GM12878 (cell line): ENCODE measurements around the gene OR13C2. TPM values are rescaled to one million over a fixed set of nuclear protein-coding genes. Genes with fewer than 3 reads are reported as not detected.

Experiments
- ATAC-seq: fragments of 200-7000 bp; cut with Tn5 transposase; 3 replicates; pipeline ENCODE4 v1.9.1; 2020; ENCODE audit warnings: mild to moderate bottlenecking, moderate library complexity
- BruUV-seq: library from RNA; stranded (reverse); fragments of 400-500 nt; replicated peaks from 2 replicates; lab custom pipeline; 2021; lab: Mats Ljungman, UMichigan
- CTCF ChIA-PET: fragments of 300-600 bp; sonication (Branson Sonifier 250); formaldehyde crosslinking; extraction: SDS; loops from one replicate; lab custom pipeline; 2021; ENCODE audit warnings: inconsistent platforms; lab: Yijun Ruan, JAX
- POLR2A ChIA-PET: fragments of 350-600 bp; formaldehyde crosslinking; extraction: SDS; loops from one replicate; lab custom pipeline; 2021; ENCODE audit warnings: inconsistent platforms; lab: Charles Lee
- RAD21 ChIA-PET: fragments of 300-600 bp; sonication (Branson Sonifier 250); formaldehyde crosslinking; loops from one replicate; lab custom pipeline; 2023; ENCODE audit warnings: antibody characterized with exemption; ENCODE audit not compliant: unreplicated experiment; lab: Charles Lee
- SMC1A ChIA-PET: fragments of 300-600 bp; sonication (Branson Sonifier 250); formaldehyde crosslinking; loops from one replicate; lab custom pipeline; 2023; ENCODE audit not compliant: unreplicated experiment, uncharacterized antibody; lab: Charles Lee
- DNase-seq: peaks from one replicate; pipeline ENCODE4 v3.0.0-alpha.2; 2011; ENCODE audit warnings: low read depth, low spot score
- FAIRE-seq: peaks from 3 replicates; lab custom pipeline; 2011; peaks lifted over from hg19 to GRCh38; lab: Jason Lieb, UNC
- H2AFZ ChIP-seq: 2 replicates; pipeline ENCODE4 v1.6.0; 2011; ENCODE audit warnings: low read depth, low read length, control low read depth; ENCODE audit not compliant: control insufficient read depth
- H3K27ac ChIP-seq: 2 replicates; pipeline ENCODE4 v1.5.1; 2011; ENCODE audit warnings: control low read depth; ENCODE audit not compliant: control insufficient read depth, insufficient read depth
- H3K27me3 ChIP-seq, 2 experiments: replicated peaks in 1 of 2; 2 replicates each; pipeline versions ENCODE4 v1.6.0 to v1.6.1; 2011; ENCODE audit warnings: low read length in 1 of 2; ENCODE audit not compliant: control insufficient read depth in 2 of 2, insufficient read depth in 2 of 2
- H3K36me3 ChIP-seq, 2 experiments: 2 replicates each; pipeline ENCODE4 v1.5.1; 2011; ENCODE audit warnings: low read length in 1 of 2; ENCODE audit not compliant: control insufficient read depth in 2 of 2, insufficient read depth in 2 of 2
- H3K4me1 ChIP-seq: 2 replicates; pipeline ENCODE4 v1.6.1; 2011; ENCODE audit warnings: mild to moderate bottlenecking, low read length, moderate library complexity, mixed read lengths; ENCODE audit not compliant: control insufficient read depth, insufficient read depth
- H3K4me2 ChIP-seq: 2 replicates; pipeline ENCODE4 v1.6.0; 2011; ENCODE audit warnings: control low read depth; ENCODE audit not compliant: control insufficient read depth, insufficient read depth
- H3K4me3 ChIP-seq: fragments of 200-600 bp; sonication (generic); 2 replicates; pipeline ENCODE4 v1.5.1; 2016
- H3K79me2 ChIP-seq: 2 replicates; pipeline ENCODE4 v1.6.0; 2011; ENCODE audit warnings: low read length; ENCODE audit not compliant: control insufficient read depth, insufficient read depth
- H3K9ac ChIP-seq: 2 replicates; pipeline ENCODE4 v1.8.0; 2011; ENCODE audit warnings: low read length, control low read depth, mixed read lengths; ENCODE audit not compliant: control insufficient read depth, insufficient read depth
- H3K9me3 ChIP-seq: replicated peaks from 3 replicates; pipeline ENCODE4 v1.5.1; 2011; ENCODE audit warnings: mild to moderate bottlenecking, low read length; ENCODE audit not compliant: control insufficient read depth, insufficient read depth
- H4K20me1 ChIP-seq: 2 replicates; pipeline ENCODE4 v1.6.0; 2011; ENCODE audit not compliant: control insufficient read depth, insufficient read depth
- ATF7 ChIP-seq: fragments of 450-650 bp; IDR thresholded peaks from 2 replicates; pipeline ENCODE4 v1.6.1; 2016; ENCODE audit warnings: low read depth, mild to moderate bottlenecking
- MEF2B ChIP-seq: fragments of 450-650 bp; IDR thresholded peaks from 2 replicates; pipeline ENCODE4 v1.6.1; 2018; ENCODE audit warnings: mild to moderate bottlenecking, moderate library complexity; ENCODE audit not compliant: partially characterized antibody, poor library complexity, severe bottlenecking
- RB1 ChIP-seq: fragments of 450-650 bp; formaldehyde crosslinking; IDR thresholded peaks from 2 replicates; pipeline ENCODE4 v1.6.1; 2017; ENCODE audit warnings: mild to moderate bottlenecking, borderline replicate concordance
- SUPT20H ChIP-seq: IDR thresholded peaks from 2 replicates; pipeline ENCODE4 v1.6.1; 2011; ENCODE audit warnings: low read depth, mild to moderate bottlenecking, low read length, moderate library complexity, borderline replicate concordance; ENCODE audit not compliant: control insufficient read depth
- TCF12 ChIP-seq: IDR thresholded peaks from 2 replicates; pipeline ENCODE4 v1.6.1; 2011; ENCODE audit warnings: low read depth, mild to moderate bottlenecking, low read length
- WGBS: methylation state at CpG from one replicate; pipeline ENCODE4 v1.1.6; 2016; ENCODE audit warnings: low lambda C conversion rate; ENCODE audit not compliant: insufficient replicate concordance, insufficient coverage; ENCODE audit errors: missing lambda C conversion rate; 5-methylcytosine and 5-hydroxymethylcytosine counted together
- in situ Hi-C: fragments of 300-500 bp; cut with MboI; formaldehyde crosslinking; loops from 9 replicates; pipeline ENCODE4 v1.14.3; 2018; ENCODE audit warnings: mixed read lengths
- intact Hi-C: fragments of 100-400 bp; cut with micrococcal nuclease; formaldehyde crosslinking; loops from one replicate; pipeline ENCODE4 v1.14.2; 2022; ENCODE audit not compliant: unreplicated experiment
- polyA plus RNA-seq, 11 experiments: library from polyadenylated mRNA; depleted of rRNA in 4 of 11; unstranded in 6 of 11; stranded (reverse) in 5 of 11; fragments of >200 nt; fragmentation: Nextera tagmentation in 4 of 11; fragmentation: Illumina TruSeq in 1 of 11; extraction: Ambion mirVana in 4 of 11; extraction: Trizol in 1 of 11; gene quantifications; 1 replicate in 1 of 11; 2 replicates in 10 of 11; pipeline versions ENCODE4 v1.2.1 to v1.2.3, GENCODE V29; 2011 to 2016; ENCODE audit warnings: inconsistent platforms in 2 of 11, missing spikeins in 2 of 11, low read depth in 1 of 11
- total RNA-seq, 4 experiments: library from RNA; depleted of rRNA in 3 of 4; stranded (reverse); fragments of >200 nt in 3 of 4; fragmentation: Illumina TruSeq in 1 of 4; extraction: Trizol in 1 of 4; gene quantifications; 2 replicates each; pipeline versions ENCODE4 v1.2.1 to v1.2.3, GENCODE V29; 2013 to 2021
- TF ChIP-seq, protein P1 (sequence below): fragments of 450-650 bp; IDR thresholded peaks from 2 replicates; pipeline ENCODE4 v1.6.1; 2017; ENCODE audit warnings: mild to moderate bottlenecking, moderate library complexity

The OR13C2 gene
- total and polyA plus RNA-seq, 10 of the 15 experiments (the other 5 are each of a cell fraction or from before 2014, with no cell fraction given), result 0.11 TPM; not detected in 9

GRCh38 chr9:104577263-104577662 lies 28.2 kb downstream of the OR13C2 start:
- RAD21 ChIA-PET, result no interaction called here
- H3K9ac ChIP-seq, result no peak overlapping the region
- no peak for ATAC-seq
- no peak for DNase-seq
- H3K27ac ChIP-seq, result no peak overlapping the region
- no TSS peak for BruUV-seq
- H3K79me2 ChIP-seq, result no peaks in the 10 kb centered on the region
- POLR2A ChIA-PET, result no interaction called here
- no peaks in the 10 kb centered on the region for H3K9me3 ChIP-seq
- no peaks in the 10 kb centered on the region for H3K27me3 ChIP-seq
- CTCF ChIA-PET, result no interaction called here
- no peak for FAIRE-seq
- H4K20me1 ChIP-seq, result no peaks in the 10 kb centered on the region
- SMC1A ChIA-PET, result no interaction called here
- 50% methylated on average over 5 of the region's 5 CpGs for WGBS
- no peak overlapping the region for H2AFZ ChIP-seq
- no peaks in the 10 kb centered on the region for H3K36me3 ChIP-seq
- no peaks in the 10 kb centered on the region for H3K4me1 ChIP-seq
- no peak overlapping the region for H3K4me2 ChIP-seq
- in situ Hi-C loops, result no loop called here
- no peak overlapping the region for H3K4me3 ChIP-seq
- intact Hi-C loops, result no loop called here
- TF ChIP-seq TCF12 (no peak), ATF7 (no peak), MEF2B (no peak), RB1 (no peak), SUPT20H (no peak)
- TF ChIP-seq, protein P1, sequence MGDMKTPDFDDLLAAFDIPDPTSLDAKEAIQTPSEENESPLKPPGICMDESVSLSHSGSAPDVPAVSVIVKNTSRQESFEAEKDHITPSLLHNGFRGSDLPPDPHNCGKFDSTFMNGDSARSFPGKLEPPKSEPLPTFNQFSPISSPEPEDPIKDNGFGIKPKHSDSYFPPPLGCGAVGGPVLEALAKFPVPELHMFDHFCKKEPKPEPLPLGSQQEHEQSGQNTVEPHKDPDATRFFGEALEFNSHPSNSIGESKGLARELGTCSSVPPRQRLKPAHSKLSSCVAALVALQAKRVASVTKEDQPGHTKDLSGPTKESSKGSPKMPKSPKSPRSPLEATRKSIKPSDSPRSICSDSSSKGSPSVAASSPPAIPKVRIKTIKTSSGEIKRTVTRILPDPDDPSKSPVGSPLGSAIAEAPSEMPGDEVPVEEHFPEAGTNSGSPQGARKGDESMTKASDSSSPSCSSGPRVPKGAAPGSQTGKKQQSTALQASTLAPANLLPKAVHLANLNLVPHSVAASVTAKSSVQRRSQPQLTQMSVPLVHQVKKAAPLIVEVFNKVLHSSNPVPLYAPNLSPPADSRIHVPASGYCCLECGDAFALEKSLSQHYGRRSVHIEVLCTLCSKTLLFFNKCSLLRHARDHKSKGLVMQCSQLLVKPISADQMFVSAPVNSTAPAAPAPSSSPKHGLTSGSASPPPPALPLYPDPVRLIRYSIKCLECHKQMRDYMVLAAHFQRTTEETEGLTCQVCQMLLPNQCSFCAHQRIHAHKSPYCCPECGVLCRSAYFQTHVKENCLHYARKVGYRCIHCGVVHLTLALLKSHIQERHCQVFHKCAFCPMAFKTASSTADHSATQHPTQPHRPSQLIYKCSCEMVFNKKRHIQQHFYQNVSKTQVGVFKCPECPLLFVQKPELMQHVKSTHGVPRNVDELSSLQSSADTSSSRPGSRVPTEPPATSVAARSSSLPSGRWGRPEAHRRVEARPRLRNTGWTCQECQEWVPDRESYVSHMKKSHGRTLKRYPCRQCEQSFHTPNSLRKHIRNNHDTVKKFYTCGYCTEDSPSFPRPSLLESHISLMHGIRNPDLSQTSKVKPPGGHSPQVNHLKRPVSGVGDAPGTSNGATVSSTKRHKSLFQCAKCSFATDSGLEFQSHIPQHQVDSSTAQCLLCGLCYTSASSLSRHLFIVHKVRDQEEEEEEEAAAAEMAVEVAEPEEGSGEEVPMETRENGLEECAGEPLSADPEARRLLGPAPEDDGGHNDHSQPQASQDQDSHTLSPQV, result no peak
